Middle frontal gyrus (tissue), 1 donor: ENCODE measurements around the gene NAPA.

ENCODE experiments used
- DNase-seq: peaks from one replicate; pipeline ENCODE4 v3.0.0-alpha.2; 2015; ENCODE audit warnings: low spot score; ENCODE audit errors: extremely low spot score

NAPA gene

GRCh38 chr19:47499863-47500830 lies 14.7 kb downstream of the NAPA start:
- no peak for DNase-seq

- no peak for DNase-seq
Observed at GRCh38 chr19:47499371-47499770, 15.5 kb downstream of the NAPA start.

DNA sequence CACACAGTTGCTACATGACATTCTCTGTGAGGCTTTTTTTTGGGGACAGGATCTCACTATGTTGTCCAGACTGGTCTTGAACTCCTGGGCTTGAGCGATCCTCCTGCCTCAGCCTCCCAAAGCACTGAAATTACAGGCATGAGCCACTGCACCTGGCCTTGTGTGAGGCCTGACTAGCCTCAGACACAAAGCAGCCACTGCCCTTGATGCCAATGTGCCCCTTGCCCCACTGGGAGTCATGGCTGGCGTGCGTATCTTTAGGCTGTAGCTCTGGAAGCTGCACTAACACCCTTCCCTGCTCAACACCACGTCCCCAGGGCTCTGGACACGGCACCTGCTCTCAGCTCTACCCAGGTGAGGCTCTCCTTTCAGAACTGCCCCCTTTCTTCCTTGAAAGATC lies 16.3 kb downstream of the NAPA start:
- DNase-seq: no peak

GRCh38 chr19:47497821-47498520 lies 16.9 kb downstream of the NAPA start:
- DNase-seq: no peak

DNA sequence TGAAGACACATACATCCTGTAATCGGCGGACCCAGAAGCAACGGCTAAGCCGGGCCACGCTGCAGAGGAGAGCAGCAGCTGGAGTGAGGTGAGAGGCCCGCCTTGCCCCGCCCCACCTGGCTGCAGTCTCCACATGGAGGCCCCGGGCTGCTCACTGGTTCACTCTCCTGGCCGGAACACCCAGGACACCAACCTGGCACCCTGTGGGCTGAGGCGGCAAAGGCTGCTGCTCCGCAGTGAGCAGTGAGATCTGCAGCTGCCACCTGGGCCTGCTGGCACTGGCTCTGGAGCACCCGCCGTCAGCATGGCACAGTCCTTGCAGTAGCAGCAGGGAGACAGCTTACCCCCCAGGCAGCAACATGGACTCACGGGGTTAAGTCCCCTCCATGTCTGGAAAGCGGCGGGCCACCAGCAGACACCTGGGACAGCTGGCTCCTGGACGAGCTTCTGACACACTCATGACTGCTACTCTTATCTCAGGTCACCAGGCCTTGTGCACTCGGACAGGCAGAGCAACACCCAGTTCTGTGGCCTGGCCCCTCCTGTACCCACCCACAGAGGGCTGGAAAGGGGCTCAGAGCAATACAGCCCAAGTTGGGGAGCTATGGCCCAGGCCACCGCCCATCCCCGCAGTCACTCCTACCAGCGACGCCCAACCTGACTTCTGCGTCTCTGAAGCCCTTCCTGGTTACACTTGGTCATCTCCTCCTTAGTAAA lies 17.7 kb downstream of the NAPA start:
- no peak for DNase-seq

- no peak for DNase-seq
Observed at GRCh38 chr19:47495478-47496372, 19.1 kb downstream of the NAPA start.

- DNase-seq: no peak
Observed at GRCh38 chr19:47494729-47495128, 20.1 kb downstream of the NAPA start.

GRCh38 chr19:47494211-47494547 lies 20.7 kb downstream of the NAPA start:
- DNase-seq: no peak

DNA sequence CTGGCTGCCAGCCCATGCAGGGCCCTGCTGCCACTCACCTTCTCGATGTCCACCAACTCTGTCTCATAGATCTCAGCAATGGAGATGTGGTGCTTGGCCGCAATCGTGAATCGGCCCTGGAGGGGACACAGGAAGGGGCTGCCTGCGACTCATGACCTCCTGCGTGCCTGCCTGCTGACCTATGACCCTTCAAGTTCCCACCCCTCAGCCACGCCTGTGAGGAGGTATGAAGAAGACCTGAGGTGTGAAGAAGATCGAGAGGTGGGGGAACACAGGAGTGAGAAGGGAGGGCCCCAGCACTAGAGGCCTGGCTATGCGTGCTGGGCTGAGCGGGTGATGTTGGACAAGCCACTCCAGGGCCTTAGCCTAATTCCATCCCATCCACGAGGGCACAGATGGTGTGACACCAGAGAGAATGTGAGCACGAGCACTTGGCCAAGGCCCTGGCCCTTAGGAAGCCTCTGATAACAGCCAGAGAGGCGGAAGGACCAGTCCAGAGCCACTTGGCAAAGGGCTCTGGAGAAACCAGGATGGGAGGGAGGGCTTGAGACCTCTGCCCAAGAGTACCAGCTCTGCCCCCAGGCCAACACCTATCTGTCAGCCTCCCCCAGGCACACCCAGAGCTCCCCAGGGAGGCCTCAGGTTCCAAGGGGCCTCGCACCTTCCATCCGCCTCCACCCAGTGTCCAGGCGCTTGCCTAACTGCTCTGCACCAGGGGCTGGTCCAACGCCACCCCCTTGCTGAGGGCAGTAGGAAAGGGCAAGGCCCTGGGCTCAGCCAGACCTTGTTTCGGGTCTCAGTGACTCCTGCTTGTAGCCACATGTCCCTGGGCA lies 21.3 kb downstream of the NAPA start:
- no peak for DNase-seq

DNA sequence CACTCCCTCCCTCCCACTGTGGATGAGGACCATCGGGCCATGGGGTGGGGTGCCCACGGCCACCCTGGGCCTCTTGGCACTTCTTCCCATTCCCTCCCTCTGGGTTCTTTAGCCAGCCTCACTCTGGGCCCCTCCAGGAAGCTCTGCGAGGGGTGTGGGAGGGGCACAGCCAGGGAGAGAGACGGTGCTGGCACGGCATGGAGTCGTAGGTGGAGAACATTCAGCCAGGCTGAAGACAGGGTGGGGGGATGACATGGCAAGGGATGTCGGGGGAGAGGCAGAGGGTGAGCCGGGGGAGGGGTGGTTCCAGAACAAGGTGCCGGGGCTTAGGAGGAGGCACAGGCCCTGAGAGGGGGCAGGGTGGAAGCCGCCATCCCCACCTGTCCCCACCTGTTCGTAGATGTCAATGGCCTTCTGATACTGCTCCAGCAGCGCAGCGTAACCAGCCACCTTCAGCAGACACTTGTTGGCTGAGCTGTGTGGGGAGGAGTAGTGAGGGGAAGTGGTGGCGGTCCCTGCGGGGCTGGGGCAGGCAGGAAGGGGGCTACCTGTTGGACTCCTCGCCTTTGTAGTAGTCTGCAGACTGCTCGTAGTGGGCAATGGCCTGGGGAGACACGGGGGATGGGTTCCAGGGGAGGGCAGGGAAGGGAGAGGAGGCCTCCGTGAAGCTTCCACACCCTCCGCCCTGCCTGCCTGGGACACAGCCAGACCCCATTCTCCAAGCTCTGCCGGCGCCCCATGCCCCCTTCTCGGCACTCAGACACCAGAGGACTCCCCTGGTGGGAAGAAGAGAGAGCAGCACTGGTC lies 22.1 kb downstream of the NAPA start:
- no peak for DNase-seq

GRCh38 chr19:47492137-47492533 lies 22.7 kb downstream of the NAPA start:
- DNase-seq: no peak

- no peak for DNase-seq
Observed at GRCh38 chr19:47491358-47492136, 23.3 kb downstream of the NAPA start.

DNA sequence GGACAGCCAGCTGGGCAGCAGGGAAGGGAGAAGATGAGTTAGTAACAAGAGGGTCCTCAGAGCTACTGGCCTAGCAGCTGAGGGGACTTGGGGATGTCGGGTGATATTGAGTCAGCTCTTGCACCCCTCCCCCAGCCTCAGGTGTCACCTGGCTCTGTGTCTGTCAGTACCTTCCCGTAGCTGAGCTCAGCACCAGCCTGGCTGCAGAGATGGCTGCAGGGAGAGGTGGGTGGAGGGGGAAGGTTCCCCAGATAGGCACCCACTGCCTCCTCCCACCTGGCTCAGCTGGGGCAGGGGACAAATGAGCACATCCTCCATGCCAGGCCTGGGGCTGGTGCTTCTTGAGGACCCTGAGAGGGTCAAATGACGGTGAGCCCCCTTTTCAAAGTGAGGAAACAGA lies 24.0 kb downstream of the NAPA start:
- no peak for DNase-seq

DNA sequence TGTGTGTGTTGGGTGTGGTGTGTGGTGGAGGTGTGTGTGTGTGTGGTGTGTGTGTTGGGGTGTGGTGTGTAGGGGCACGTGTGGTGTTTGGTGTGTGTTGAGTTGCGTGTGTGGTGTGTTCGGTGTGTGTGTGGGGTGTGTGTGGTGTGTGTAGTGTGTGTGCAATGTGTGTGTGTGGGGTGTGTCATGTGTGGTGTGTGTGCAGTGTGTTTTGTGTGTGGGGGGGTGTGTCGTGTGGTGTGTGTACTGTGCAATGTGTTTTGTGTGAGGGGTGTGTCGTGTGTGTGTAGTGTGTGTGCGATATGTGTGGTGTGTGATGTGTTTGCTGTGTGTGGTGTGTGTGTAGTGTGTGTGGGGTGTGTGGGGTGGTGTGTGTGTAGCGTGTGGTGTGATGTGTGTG lies 24.8 kb downstream of the NAPA start:
- DNase-seq: no peak

DNA sequence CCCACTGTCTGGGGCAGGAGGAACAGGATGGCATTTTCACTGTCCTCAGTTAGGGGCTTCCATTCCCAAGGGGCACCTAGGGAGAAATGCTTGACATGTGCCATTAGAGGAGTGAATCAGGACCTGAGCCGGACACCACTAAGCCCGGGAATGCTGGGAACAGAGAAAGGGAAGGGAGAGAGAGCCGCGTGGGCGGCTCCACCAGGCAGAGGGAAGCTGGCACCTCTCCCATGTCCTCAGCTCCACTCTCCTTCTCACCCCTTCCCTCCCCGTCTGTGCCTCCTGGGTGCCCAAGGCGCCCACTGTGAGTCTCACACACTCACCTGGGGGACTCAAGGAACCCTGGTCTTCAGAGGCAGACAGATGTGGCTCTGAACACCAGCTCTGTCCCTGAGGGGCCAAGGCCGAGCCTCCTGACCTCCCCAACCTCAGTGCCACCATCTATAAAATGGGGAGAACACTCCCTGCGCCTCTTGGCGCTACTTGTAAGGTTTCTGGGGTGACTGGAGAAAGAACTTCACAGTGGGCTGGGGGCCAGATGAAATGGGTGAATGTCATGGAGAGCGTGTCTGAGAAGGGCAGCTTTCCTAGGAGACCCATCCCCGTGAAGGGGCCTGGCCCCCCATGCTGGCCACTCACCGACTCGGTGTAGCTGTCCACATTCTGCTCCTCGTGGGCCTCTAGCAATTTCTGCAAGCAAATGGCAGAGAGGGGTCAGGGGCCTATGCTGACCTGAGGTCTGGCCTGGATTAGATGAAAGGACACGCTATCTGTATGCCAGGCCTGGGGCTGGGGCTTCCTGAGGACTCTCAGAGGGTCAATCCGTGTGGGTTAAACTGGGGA lies 25.6 kb downstream of the NAPA start:
- DNase-seq: no peak

- no peak for DNase-seq
Observed at GRCh38 chr19:47487551-47488515, 27.0 kb downstream of the NAPA start.
